GM19328 (cell line): Measurements from ENCODE around the gene LY6G6D.

Experiments used
- ATAC-seq: cut with Tn5 transposase; IDR thresholded peaks from one replicate; pipeline ENCODE4 v1.9.1; 2021; ENCODE audit warnings: mild to moderate bottlenecking, moderate library complexity; ENCODE audit not compliant: unreplicated experiment

The LY6G6D gene

DNA sequence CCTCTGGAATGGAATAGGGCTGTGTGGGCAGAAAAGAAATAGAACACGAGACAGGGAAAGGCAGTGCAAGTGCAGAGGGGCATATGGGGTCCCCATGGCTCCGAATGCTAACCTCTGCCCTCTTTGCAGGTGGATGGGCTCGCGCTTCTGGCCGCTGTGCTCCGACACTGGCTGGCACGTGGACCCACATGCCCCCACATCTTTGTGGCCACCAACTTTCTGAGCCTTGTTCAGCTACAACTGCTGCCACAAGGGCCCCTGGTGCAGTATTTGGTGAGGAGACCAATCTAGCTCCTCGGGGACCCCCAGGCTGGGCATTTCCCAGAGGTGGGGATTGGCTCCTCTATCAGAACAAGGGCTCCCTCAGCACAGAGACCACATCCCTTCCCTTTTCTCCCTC is 46.2 kb downstream of the LY6G6D start:
- no peak for ATAC-seq

DNA sequence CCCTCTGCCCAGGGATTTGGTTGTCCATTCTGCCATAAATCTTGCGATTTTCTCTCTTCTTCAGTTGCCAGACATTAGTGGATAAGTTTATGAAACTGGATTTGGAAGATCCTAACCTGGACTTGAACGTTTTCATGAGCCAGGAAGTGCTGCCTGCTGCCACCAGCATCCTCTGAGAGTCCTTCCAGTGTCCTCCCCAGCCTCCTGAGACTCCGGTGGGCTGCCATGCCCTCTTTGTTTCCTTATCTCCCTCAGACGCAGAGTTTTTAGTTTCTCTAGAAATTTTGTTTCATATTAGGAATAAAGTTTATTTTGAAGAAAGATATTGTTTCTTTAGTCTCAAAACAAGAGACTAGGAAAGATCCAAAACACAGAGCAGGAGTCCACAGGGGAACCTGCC is 47.2 kb downstream of the LY6G6D start, which contains the start of gene SAPCD1:
SAPCD1 (plus strand) TSS at position 301 of the 400 bp plus-strand sequence. CDS start 399 bp downstream, outside the sequence.
- ATAC-seq: no peak

DNA sequence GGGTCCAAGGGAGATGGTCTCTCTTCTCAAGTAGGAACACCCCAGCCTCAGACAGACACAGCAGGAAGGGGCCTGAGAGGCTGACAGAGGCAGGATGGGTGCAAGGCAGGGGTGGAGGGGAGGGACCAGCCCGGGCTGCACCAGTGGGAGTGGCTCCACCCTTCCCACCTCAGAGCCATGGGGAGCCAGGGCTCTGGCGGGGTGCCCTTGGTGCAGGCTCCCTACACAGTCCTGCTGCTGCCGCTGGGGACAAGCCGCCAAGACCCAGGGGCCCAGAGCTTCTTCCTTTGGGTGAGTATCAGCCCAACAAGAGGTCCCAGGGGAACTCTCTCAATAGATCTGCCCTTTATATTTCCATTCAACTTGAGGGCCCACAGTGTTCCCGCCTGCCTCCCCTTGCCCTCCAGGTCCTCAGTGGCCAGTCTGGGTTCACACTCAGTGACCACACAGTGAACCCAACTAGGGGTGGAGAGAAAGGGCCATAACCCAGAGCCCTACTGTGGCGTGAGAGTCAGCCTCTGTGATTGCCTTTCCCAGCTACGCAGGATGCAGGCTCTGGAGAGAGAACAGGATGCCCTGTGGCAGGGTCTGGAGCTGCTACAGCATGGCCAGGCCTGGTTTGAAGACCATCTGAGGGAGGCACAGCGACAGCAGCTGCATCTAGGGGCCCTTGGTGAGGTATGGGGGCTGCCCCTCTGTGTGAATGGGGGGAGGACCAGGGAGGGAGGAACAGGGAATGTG is 47.9 kb downstream of the LY6G6D start:
- ATAC-seq: no peak

DNA sequence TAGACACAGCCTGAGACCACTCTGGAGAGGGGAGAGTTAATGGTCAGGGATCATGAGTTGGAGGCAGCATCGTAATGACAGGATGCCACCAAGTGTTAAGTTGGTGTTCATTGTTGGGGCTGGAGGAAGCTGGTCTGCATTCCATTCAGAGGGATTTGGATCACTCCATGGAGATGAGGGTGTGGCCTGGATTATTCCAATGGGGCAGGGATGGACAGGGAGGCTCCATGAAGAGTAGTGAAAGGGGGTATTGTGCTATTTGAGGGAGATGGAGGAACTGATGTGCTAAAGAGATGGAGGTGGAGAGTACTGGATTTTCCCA is 48.4 kb downstream of the LY6G6D start:
- ATAC-seq: no peak

DNA sequence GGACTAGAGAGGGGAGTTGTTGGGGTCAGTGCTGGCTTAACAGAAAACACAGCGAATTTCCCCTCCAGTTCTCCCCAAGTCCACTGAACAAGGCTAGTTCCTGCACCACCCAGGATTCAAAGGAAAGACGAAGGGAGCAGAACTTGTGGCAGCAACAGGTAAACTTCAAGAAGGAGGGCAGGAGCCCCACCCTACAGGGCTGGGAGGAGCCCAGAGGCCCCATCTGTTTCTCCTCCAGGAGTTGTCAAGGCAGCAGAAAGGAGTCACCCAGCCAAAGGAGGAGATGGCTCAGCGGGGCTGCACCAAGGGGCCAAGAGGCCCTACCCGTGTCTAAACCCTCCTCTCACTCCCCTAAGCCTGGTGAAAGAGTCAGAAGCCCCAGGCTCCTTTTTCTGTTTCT is 49.0 kb downstream of the LY6G6D start:
- ATAC-seq: no peak

DNA sequence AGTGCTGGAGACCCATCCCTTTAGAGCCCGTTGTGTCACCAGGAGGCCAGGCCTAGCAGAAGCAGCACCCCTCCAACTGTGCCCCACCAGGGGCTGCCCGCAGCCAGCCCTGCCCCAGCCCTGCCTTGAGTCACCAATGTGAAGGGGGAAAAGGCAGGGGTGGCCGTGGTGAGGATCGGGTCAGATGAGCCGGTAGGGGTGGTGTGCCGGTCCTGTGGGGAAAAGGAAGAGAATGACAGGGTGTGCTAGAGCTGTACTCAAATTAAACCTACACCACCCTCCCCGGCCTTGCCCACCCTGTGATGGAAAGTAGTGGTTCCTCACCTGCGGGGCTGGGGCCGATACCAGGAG is 50.4 kb downstream of the LY6G6D start:
- no peak for ATAC-seq

DNA sequence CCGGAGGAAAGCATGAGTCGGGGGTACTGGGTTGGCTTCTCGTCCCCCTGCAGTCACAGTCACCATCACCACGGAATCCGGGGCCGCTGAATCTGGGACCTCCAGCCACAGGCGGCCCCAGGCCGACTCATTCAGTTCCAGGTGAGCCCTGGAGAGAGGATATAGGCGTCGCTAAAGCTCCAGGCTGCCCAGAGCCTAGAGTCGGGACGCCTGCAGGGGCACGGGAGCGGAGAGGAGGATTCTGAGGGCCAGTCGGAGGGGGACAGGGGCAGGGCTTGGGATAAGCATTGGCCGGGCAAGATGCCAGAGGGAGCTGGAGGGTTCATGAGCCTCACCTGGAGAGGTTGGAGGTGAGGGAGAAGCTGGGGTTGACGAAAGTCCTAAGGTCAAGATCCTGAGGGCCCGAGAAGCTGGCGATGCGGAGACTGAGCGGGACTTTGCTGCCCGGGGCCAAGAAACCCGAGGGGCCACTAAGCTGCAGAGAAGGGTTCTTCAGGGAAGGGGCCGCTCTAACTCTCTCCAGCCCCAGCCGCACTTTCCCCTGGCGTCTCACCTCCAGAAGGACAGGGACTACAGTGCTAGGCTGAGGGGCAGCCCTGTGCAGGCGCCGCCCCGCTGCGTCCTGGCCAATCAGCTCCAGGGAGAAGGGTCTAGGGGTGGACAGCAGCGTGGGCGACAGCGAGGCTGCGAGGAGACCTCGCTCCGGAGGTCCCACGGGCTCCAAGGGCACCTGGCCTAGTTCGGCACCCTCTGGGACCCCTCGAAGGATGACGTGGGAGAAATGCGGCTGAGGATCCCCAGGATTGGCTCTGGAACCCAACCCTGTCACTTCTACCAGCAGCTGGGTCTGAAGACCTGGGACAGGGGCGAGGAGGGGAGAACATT is 51.0 kb downstream of the LY6G6D start:
- ATAC-seq: no peak

DNA sequence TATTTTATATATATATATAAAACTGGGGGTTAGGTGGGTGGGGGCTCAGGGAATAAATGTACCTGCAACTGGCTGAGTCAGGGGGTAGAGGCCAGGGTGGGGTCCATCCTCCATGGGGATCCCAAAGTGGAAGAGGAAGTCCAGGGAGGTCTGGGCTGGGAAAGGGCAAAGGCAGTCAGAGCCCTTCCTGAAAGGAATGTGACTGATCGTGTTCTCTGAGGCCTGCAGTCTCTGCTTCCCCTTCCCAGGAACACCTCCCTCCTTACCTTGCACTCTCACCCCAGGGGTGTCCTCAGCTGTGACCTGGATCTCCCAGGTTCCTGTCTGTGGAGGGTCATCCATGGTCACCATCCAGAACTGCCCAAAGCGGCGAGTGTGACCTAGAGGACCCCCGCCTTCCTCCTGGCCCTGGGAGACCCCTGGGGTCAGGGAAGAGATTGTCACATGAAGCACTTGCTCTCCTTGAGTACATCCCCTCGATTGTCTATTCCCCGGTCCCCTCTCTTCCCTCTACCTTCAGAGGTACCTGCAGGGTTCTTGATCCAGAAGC is 52.0 kb downstream of the LY6G6D start:
- ATAC-seq: no peak
